GM21515 (cell line): Measurements from ENCODE around the gene DENND1A.
"Not testable (repeated sequence)": the region's sequence is repeated elsewhere in the genome, so short reads cannot be mapped to it uniquely, and the experiment has no call there.

Experiments
- ATAC-seq: cut with Tn5 transposase; IDR thresholded peaks from one replicate; pipeline ENCODE4 v1.9.1; 2021; ENCODE audit not compliant: unreplicated experiment

The DENND1A gene

GRCh38 chr9:123447934-123448646 is 481.8 kb downstream of the DENND1A start:
- no peak for ATAC-seq

DNA sequence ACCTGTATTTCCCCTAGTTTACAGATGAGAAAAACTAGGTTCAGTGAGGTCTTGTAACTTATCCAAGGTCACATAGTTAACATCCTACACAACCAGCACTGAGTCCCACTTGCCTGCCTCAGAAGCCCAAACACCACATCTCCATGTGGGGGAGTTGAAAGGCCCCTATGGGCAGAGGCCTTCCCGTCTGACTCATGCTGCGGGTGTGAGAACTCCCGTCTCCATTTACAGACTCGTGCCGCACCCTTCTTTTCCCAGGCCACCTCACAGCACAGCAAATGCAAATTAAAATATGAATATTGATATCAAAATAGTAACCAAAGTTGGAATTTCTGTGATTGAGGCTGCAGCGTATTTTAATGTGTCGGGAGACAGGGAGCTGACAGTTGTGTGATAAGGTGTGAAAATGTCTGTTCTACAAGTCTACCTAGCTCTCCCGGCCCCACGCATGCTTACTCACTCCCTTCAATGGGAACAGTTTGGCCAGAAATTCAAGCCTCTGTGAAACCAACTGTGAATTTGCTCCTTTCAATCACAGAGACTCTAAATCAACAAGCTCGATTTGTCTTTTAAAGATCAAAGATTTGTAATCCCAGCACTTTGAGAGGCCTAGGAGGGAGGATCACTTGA is 483.8 kb downstream of the DENND1A start:
- ATAC-seq, result no peak

DNA sequence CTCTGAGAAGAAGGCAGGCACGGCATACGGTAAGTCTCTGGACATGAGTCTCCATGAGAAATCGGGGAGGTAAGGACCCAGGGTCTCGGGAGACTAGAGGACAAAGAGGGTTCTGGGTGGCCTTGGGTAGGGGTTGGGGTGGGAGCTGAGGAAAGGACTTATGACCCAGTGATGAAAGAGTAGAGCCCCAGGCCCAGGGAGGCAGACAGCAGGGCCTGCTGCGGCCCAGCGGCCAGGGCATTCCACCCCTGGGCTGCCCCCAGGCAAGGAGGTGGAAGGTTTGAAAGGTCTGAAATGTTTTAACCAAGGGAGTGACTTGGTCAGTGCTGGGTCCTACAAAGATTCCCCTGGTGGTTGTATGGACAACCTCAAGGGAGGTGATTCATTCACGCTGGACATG is 484.8 kb downstream of the DENND1A start:
- ATAC-seq, result no peak

- no peak for ATAC-seq
Measured at GRCh38 chr9:123441769-123442168, 488.2 kb downstream of the DENND1A start.

GRCh38 chr9:123440256-123440655 is 489.7 kb downstream of the DENND1A start:
- no peak for ATAC-seq

- ATAC-seq, result no peak
Measured at GRCh38 chr9:123438821-123439220, 491.1 kb downstream of the DENND1A start.

GRCh38 chr9:123438321-123438720 is 491.6 kb downstream of the DENND1A start:
- ATAC-seq, result no peak

- no peak for ATAC-seq
Measured at GRCh38 chr9:123437201-123437600, 492.7 kb downstream of the DENND1A start.

GRCh38 chr9:123435471-123435870 is 494.5 kb downstream of the DENND1A start:
- no peak for ATAC-seq

- ATAC-seq, result no peak
Measured at GRCh38 chr9:123434619-123435240, 495.2 kb downstream of the DENND1A start.

- ATAC-seq, result no peak
Measured at GRCh38 chr9:123432331-123433236, 497.3 kb downstream of the DENND1A start.

DNA sequence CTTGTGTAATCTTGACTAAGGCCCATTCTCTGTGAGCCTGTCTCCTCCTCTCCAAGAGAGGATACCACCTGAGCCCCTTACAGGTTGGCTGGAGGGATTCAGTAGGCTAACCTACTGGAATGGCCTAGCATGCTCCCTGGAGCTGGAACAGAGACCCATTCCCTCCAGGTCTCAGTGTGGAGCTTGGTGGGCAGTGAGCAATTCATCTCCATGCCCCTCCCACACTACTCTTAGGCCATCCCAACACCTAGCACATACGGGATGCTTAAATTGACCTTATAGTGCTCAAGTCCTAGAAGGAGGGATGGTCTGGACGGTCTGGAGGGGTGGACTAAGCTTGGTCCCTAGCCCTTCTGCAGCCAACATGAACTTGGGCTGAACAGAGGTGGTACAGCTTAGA is 498.3 kb downstream of the DENND1A start:
- no peak for ATAC-seq

- ATAC-seq, result not testable (repeated sequence)
Measured at GRCh38 chr9:123428450-123428849, 501.5 kb downstream of the DENND1A start.

DNA sequence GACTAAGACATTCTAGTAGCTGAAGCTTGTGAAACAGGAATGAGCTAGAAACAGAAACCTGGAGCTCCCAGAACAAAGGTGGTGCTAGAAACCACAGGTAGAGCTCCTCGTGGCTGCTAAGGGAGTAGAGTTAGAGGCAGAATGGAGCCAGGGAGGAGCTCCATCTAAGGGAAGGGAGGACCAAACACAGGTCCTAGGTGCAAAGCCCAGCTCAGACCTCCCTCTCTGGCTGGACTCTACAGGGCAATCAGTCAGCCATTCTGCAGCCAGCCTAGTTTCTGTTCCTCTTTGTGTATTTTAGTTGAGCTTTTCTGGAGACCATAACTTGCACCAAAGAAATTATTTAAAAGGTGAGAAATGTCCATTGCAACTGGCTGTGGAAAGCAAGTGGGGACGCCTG is 503.5 kb downstream of the DENND1A start:
- ATAC-seq, result no peak

GRCh38 chr9:123425836-123426365 is 504.0 kb downstream of the DENND1A start:
- no peak for ATAC-seq

GRCh38 chr9:123425261-123425821 is 504.6 kb downstream of the DENND1A start:
- no peak for ATAC-seq

DNA sequence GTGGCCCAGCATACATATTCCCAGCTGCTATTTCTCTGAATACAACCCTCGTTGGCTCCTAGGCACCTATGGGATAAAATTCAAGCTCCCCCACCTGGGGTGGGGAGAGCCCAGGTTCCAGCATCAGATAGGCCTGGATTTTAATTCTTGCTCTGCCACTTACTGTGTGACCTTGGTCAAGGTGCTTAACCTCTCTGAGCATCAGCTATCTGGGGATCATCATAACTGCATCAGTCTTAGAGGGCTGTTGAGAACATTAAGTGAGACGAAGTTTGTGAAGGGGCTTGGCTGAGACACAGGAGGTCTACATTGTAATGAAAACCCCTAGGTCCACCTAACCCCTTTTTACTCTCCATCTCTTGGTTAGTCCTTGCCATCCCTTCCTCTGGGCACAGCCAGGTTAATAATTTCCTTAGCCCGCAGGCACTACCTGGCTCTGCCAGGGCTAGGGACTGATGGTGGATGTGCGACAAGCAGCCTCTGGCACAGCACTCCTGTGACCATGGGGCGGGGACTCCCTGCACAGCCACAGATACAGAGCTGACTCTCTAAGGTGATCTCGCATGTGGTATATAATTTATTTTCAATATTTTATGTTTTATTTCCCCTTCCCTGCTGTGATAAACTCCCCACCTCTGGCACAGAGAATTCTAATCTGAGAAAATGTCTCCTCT is 505.2 kb downstream of the DENND1A start:
- no peak for ATAC-seq

DNA sequence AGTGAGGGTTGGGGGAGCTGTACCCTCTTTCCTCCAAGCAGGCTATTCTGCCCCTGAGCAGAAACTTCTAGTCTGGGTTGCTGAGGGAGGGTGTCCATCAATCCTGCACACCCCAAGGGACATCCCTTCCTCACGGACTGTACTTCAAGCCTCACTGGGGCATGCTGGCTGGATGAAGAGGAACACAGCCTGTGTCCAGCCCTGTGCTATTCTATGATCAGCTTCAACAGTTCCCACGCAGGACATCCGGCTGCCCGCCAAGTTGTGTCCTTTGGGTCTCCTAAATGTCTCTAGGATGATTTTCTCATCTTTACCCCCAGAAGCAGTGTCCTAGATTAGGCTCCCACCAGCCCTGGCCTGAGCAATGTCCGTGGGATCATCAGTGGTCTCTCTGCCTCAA is 505.8 kb downstream of the DENND1A start:
- no peak for ATAC-seq

- no peak for ATAC-seq
Measured at GRCh38 chr9:123423311-123423640, 506.6 kb downstream of the DENND1A start.

- no peak for ATAC-seq
Measured at GRCh38 chr9:123422635-123423310, 507.2 kb downstream of the DENND1A start.
